Endometrial microvascular endothelial cells (primary cell): Measurements from ENCODE around the gene SLC39A11. TPM values are rescaled to one million over a fixed set of nuclear protein-coding genes. Genes with fewer than 3 reads are reported as not detected.
"Not testable (repeated sequence)": the region's sequence is repeated elsewhere in the genome, so short reads cannot be mapped to it uniquely, and the experiment has no call there.

Experiments
- in situ Hi-C: cut with HindIII; loops from 2 replicates; pipeline ENCODE4 v1.10.0; 2017; ENCODE audit warnings: low sequenced_read_pairs, low pct_unique_long_range_greater_than_20kb; ENCODE audit errors: inconsistent ontology term
- total RNA-seq: library from RNA; depleted of rRNA; stranded (reverse); fragments of >200 nt; gene quantifications from one replicate; pipeline ENCODE4 v1.2.3, GENCODE V29; 2015; ENCODE audit errors: inconsistent ontology term

Gene SLC39A11
- total RNA-seq, 1 donor from 2014 or later = 11.8 TPM

DNA sequence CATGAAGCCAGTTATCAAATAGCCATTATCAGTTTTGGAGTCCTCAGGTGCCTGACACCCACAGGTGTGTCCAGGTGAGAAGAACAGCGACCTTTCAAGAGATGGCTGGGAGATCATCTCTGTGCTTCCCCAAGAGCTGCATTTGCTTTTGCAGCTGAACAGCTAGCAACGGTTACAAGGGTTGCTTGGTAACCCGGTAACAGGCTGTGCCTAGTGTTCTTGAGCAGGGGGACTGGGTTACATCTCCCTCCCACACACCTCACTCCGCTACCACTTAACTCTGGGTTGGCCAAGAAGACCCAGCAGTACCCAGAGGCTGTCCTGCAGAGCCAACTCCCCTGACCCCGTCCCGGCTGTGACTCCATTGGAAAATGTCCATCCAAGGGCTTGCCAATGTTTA, 147.0 kb downstream of the SLC39A11 start:
- in situ Hi-C loops = no loop called here

DNA sequence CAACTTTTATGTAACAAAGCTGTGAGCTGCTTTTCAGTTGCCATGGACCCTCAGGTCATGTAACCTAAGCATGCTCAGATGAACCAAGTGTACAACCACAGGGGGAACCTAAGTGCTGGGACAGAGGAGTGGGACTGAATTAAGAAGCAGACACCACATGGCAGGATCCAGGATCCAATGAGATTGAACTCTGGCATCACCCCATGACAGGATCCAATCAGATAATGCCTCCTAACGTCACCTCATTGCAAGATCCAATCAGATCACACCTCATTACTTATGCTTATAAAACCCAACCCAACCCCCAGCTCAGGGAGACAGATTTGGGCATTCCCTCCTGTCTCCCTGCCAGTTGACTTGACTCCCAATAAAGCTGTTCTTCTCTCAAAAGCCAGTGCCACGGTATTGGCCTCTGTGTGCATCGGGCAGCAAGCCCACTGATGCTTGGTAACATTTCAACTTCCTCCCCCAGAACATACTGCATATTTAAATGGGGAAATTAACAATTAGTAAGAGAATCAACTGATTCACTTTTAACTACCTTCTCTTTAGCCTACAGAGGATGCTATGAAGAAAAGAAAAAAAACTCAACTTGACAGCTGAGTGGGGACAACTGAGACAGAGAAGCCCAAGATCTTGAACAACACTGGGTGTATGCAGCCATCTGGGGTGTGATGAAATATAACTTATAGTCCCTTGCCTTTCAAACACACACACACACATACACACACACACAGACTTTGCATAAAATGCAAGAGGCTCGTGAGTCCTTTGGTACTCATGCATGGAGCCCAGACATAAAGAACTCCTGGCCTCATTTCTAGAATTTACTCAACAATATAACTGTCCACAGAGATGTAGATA, 148.4 kb downstream of the SLC39A11 start:
- in situ Hi-C loops = no loop called here

GRCh38 chr17:72942579-72942978, 149.9 kb downstream of the SLC39A11 start:
- in situ Hi-C loops = no loop called here

DNA sequence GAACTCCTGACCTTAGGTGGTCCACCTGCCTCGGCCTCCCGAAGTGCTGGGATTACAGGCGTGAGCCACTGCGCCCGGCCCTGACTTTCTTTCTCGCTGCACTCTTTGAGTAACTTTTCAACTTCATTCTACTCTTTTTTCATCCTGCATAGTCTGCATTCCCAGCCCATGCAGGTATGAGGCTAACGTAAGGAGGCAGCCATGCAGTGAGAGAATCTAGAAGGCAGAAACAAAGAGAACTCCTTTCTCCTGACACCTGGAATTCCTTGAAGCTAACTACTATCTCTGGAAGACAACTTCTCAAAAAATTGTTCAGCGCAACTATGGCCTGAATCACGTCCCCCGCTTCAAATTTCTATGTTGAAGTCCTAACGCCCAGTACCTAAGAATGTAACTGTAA, 152.0 kb downstream of the SLC39A11 start:
- in situ Hi-C loops = no loop called here

DNA sequence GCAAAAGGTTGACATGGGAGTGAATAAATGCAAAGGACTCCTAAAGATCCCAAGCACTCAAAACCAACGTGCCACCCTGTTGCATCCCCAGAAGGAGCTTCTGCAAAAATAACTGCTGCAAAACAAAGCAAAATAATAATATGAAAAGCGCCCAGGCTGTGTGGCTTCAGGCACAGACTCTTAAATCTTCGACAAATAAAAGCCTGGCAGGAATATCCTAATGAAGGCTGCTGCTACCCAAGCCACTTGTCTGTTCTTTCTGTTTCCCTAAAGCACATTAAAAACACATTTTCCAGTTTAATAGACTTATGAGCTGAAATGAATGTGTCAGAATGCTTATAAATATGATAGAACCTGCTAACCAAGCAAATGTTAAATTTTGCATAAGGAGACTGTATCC, 154.0 kb downstream of the SLC39A11 start:
- in situ Hi-C loops = no loop called here

GRCh38 chr17:72937707-72938106, 154.8 kb downstream of the SLC39A11 start:
- in situ Hi-C loops = no loop called here

DNA sequence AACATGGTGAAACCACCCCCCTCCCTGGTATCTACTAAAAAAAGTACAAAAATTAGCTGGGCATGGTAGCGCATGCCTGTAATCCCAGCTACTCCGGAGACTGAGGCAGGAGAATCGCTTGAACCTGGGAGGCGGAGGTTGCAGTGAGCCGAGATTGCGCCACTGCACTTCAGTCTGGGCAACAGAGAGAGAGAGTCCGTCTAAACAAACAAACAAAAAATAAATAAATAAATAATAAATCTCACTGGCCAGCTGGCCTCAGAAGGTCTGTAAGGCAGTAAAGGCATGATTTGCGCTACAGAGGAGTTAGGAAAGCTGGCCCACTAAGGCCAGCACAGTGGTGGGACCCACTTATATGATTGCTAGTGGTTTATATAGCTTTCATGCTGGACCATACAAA, 155.2 kb downstream of the SLC39A11 start:
- in situ Hi-C loops = not testable (repeated sequence)

DNA sequence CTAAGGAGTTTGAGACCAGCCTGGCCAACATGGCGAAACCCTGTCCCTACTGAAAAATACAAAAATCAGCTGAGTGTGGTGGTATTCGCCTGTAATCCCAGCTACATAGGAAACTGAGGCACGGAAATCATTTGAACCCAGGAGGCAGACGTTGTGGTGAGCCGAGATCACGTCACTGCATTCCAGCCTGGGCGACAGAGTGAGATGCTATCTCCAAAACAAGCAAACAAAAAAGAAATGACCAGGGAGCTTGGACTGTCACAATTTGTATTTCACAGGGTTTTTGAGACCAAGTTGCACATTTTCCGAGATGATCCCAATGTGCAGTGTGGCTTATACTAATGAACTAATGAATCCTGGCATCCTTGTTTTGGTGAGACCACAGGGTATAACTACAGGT, 156.5 kb downstream of the SLC39A11 start:
- in situ Hi-C loops = no loop called here

DNA sequence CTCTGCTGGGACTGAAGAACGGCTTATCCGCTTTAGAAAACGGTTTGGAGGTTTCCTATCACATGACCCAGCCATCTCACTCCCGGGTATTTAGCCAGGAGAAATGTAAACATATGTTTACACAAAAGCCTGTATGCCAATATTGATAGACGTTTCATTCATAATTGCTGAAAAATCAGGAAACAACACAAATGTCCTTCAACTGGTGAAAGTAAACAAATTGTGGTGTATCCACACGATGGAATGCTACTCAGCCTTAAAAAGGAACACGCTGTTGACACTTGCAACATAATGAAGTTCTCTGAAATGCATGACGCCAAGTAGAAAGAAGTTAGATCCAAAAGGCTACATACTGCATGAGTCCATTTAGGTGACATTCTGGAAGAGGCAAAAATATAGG, 157.6 kb downstream of the SLC39A11 start:
- in situ Hi-C loops = no loop called here

- in situ Hi-C loops = no loop called here
These were observed 160.9 kb downstream of the SLC39A11 start for GRCh38 chr17:72931635-72932034.

- in situ Hi-C loops = no loop called here
These were observed 161.3 kb downstream of the SLC39A11 start for GRCh38 chr17:72931163-72931562.

- in situ Hi-C loops = no loop called here
These were observed 162.5 kb downstream of the SLC39A11 start for GRCh38 chr17:72930031-72930430.

- in situ Hi-C loops = no loop called here
These were observed 163.9 kb downstream of the SLC39A11 start for GRCh38 chr17:72928454-72929136.

GRCh38 chr17:72927760-72928159, 164.7 kb downstream of the SLC39A11 start:
- in situ Hi-C loops = no loop called here

DNA sequence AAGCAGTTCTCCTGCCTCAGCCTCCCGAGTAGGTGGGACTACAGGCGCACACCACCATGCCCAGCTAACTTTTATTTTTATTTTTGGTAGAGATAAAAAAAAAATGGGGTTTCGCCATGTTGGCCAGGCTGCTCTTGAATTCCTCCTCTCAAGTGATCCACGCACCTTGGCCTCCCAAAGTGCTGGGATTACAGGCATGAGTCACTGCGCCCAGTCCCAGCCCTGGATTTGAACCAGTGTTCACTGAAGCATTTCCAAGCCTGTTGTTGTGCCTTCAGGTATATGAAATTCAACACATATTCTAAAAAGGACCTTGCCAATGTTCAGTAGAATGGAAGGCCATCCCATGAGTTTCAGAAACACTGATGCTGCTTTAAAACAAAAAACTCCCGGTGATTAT, 165.3 kb downstream of the SLC39A11 start:
- in situ Hi-C loops = no loop called here

GRCh38 chr17:72926171-72926570, 166.3 kb downstream of the SLC39A11 start:
- in situ Hi-C loops = no loop called here

- in situ Hi-C loops = no loop called here
These were observed 168.3 kb downstream of the SLC39A11 start for GRCh38 chr17:72924196-72924595.

GRCh38 chr17:72922219-72922618, 170.3 kb downstream of the SLC39A11 start:
- in situ Hi-C loops = no loop called here

DNA sequence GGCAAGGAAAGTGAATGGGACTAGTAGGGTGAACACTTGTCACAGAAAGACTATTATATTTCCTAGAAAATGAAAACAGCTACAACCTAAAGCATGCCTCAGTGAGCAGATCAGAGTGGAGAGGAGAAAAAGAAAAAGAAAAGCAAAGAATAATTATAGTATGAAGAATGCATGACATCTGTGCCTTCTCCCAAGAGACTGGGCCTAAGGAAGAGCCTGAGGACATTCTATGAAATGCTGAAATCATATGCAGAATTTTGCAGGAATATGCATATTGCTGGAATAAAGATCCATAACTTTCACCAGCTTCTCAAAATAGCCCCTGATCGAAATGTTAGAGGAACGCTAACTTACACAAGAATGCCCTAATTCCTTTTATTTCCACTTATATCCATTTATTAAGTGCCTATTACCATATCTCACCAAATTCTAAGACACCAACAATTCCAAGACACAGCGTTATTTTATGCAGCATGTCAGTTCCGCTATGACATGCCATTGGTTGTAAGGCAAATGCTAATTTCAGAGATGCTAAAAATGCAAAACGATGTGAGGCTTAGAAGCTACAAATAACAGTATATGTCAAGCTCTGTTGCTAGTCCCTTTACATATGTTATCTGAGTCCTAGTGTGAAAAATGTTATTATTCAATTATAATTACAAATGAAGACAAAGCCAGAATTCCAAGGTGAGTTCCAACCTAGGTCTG, 171.0 kb downstream of the SLC39A11 start:
- in situ Hi-C loops = no loop called here

DNA sequence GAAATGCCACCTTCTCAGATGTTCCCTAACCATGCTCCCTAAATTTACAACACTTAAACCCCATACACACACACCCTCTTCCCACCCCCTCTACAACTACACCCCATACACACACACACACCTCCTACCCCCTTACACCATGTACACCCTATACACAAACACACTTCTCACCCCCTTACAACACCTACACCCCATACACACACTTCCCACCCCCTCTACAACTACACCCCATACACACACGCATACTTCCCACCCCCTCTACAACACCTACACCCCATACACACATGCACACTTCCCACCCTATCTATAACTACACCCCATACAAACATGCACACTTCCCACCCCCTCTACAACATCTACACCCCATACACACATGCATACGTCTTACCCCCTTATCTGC, 172.0 kb downstream of the SLC39A11 start:
- in situ Hi-C loops = no loop called here
